ENCODE data around the gene PLCD4.

Gene PLCD4

DNA sequence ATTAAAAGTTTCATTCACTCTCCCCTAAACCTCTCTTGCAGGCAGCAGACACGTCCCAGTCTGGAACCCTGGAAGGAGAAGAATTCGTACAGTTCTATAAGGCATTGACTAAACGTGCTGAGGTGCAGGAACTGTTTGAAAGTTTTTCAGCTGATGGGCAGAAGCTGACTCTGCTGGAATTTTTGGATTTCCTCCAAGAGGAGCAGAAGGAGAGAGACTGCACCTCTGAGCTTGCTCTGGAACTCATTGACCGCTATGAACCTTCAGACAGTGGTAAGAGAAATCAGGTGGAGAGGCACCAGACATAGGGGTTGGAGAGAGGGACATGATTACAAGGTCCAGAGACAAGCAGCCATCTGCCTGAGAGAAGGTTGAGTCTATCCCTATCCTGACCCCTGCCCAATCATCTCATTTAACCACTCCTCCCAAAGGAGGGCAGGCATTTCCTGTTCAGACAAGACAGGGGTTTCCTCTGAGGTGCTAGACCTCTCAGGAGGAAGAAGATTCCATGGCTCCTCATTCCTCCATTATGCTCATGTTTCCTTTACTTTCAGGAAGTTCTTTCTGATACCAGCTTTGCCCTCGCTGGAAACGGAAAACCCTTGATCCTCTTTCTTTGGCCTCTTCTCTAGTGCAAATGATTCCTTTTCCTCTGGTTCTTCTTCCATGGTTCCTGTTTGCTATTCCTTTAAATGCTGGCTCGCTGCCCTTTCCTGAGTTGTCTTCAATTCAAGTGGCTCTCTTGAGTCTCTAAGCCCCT, 15.1 kb downstream of the PLCD4 start:
- no peak for DNase-seq

DNA sequence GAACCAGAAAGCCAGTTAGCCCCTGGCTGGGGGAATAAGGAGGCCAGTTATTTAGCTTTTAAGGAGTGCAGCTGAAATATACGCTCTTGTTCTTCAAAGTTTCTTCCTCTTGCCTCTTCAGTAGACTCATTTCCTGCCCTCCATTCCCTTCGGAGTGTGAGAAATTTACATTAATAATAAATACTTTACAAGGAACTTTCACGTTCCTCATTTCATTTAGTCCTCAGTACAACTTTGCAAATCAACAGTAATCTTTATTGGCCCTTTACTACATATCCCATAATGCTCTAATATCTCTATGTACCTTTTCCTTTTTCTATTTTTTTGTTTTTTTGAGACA, 15.6 kb downstream of the PLCD4 start:
- DNase-seq: no peak

DNA sequence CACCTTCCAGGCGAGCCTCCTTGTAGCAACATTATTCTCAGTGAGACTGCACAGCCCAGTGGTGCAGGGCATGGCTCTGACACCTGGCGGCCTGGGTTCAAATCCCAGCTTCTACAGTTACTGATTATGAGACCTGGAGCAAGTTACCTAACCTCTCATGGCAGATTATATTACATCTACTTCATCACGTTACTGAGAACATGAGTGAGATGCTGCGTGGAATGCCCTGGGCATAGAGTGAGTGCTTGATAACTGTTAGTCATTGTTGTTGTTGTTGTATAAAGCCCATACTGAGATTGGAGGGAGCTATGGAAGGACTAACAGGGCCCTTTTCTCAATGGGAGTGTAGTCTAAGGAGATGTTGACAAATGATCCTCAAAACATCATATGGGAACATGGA, 18.7 kb downstream of the PLCD4 start:
- no peak for DNase-seq

DNA sequence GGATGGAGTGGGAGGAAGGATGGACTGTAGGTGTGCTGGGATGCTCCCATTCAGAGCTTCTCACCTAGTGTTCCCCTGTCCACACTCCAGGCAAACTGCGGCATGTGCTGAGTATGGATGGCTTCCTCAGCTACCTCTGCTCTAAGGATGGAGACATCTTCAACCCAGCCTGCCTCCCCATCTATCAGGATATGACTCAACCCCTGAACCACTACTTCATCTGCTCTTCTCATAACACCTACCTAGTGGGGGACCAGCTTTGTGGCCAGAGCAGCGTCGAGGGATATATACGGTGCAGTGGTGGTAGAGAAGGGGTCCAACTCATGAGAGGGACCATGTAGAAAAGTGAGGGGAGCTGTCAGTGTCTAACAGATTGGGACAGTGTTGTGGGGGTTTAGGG, 20.2 kb downstream of the PLCD4 start:
- DNase-seq: no peak

DNA sequence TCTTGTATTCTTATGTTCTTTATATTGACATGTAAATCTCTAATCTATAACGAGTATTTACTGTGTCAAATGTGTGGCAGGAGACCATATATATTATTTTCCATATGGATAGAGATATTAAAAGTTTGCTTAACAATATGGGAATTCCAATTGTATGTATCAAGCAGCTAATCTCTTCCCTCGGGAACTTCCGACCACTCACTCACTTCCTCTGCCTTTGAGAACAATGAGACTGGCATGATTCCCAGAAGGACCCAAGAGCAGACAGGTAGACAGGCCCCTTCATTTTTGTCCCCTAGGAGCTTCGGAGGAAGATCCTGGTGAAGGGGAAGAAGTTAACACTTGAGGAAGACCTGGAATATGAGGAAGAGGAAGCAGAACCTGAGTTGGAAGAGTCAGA, 24.1 kb downstream of the PLCD4 start:
- DNase-seq: no peak

DNA sequence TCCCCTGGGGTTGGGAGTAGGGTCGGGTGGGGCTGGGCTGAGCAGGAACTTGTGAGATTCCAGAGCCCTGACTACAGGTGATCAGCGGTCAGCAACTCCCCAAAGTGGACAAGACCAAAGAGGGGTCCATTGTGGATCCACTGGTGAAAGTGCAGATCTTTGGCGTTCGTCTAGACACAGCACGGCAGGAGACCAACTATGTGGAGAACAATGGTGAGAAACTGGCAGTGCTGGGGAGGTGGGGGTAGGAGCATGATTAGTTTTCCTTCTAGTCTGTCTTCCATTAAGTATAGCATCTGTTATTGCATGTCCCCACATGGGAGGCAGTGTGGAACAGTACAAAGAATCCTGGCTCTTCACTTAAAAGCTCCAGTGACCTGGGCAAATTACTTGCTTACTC, 28.0 kb downstream of the PLCD4 start:
- no peak for DNase-seq

DNA sequence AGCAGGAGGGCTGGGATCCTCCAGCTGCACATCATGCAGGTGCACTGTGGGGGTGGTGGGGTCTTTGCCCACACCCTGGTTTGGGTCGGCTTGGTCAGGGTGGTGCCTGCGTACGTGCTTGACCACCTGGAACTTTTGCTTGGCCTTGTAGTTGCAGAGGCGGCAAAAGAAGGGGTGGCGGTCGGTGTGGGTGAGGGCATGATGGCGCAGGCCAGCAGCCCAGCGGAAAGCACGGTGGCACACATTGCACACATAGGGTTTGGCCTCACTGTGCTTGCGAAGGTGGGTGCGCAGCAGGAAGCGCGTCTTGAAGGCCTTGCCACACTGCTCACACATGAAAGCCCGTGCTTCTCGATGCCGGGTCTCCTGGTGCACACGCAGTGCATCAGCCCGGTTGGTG, 30.7 kb downstream of the PLCD4 start:
- no peak for DNase-seq

DNA sequence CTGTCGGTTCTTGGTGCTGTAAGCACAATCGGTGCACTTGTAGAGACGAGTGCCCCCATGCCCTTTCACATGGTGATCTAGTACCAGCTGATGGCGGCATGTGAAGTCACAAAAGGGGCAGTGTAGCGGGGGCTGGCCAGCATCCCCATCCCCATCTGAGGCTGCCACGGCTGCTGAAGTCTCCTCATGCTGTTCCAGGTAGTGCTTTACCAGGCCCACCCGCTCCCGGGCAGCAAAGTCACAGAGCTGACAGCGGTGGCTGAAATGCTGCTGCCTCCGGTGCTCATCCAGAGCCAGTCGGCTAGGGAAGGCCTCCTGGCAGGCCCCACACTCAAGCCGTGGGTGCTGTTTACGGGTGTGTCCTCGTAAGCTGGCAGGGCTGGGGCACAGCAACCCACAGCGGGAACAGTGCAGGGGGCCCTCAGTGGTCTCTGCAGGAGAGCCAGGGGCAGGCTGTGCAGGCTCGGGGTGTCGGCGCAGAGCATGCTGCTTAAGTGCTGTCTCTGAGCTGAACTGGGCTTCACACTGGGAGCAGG, 34.5 kb downstream of the PLCD4 start:
- no peak for DNase-seq

DNA sequence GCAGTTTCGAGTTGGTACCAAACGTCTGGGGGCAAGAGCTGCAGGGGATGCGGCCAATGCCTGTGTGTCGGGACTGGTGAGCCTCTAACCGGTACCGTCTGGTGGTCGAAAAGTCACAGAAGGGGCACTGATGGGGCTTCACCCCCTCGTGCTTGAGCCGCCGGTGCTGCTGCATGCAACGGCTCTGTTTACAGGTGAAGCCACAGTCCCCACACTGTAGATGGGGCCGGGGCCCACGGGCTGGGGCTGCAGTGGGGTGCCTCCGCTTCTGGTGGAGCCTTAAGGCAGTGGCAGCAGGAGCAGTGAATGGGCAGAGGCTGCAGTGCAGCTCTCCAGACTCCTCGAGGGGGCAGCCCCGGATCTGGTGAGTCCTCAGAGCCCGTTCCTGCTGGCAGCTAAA, 35.1 kb downstream of the PLCD4 start:
- no peak for DNase-seq

DNA sequence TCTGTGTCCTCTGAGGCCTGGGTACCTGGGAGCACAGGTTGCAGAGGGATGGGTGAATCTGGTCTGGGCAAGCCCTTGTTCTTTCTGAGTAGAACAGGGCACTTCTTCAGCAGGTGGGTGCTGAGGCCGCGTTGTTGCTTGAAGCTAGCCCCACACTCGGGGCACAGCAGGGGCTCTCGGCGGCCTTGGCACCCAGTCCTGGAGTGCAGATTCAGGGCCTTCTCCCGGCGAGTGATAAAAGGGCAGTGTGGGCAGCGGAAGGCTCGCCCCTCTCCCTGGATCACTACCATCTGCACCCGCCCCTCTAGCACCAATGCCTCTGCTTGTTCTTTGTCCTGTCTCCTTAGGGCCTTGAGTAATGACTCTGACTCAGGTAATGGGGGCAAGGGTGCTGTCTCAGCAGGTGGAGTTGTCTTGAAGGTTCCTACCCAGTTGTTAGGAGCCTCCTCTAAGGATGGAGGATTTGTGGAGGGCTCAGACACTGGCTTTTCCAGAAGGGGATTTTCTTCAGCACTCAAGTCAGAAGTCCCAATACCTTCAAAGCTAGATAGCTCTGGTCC, 36.1 kb downstream of the PLCD4 start:
- no peak for DNase-seq

DNA sequence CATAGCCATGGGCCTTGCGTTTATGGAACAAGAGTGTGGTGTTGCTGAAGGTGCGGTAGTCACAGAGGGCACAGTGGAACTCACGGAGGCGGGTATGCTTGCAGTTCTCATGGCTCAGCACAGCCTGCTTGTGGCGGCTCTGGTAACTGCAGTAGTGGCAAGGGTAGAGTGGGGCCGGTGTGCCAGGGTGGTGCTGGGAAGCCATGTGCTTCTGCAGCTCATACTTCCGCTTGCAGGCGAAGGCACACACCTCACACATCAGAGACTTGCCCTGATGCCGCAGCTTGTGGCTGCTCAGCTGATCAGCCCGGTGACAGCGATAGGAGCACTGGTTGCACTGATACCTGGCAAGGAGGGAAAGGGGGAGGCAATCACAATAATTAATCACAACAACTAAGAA, 37.0 kb downstream of the PLCD4 start:
- DNase-seq: no peak

DNA sequence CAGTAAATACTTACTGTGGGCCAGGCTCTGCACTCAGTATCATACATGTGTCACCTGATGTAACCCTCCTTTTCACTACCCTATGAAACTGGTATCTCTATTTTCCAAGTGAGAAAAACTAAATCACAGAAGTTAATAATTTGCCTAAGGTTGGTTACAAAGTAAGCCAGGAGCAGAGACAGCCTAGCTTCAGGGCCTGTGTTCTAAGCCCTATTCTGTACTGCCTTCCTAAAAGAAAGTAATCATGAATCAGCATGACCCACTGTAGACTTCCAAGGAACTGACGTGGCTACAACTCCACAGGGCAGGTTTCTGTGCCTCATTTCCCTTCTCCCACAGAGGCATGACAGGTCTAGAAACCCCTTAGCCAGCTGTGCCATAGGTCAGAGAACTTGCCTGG, 37.4 kb downstream of the PLCD4 start:
- no peak for DNase-seq

DNA sequence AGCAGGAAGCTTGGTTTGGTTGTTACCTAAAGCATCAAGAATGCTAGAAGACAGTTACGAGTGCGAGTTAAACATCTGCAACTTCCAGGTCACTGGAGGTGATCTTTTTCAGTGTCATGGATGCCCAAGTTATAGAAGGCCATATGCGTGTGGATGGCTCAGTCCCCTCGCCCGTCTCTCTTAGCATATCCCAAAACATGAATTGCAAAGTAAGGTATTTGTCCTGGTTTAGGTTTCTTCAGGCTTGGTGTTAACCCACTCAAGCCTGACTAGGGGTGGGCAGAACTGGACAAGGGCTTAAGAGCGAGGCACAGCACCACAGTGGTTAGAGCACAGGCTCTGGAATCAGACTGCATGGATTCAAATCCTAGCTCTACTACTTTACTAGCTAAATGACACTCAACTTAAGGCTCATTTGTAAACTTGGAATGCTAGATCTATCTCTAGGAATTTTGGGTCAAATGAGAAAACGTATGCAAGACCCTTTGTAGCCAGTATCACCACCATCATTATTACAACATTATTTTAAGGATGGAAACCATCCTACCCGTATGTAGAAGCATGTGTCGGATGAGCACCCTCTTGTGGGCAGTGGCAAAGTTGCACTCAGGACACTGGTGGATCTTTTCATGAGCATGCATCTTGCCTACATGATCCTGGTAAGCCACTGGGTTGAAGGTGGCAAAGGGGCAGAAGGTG, 40.5 kb downstream of the PLCD4 start:
- DNase-seq: peak; percentile 46

DNA sequence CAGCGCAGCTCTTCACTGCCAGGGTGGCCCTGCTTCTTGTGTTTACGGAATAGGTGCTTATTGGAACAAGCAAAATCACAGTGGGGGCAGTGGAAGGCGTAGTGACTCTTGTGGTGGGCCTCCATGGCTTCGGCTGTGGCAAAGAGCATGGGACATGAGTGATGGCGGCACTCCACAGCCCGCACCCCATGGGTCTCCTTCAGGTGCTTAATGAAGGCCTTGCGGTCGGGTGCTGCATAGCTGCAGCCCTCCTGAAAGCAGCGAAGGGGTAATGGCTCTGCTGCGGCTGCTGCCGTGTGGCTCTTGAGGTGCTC, 41.0 kb downstream of the PLCD4 start:
- no peak for DNase-seq

DNA sequence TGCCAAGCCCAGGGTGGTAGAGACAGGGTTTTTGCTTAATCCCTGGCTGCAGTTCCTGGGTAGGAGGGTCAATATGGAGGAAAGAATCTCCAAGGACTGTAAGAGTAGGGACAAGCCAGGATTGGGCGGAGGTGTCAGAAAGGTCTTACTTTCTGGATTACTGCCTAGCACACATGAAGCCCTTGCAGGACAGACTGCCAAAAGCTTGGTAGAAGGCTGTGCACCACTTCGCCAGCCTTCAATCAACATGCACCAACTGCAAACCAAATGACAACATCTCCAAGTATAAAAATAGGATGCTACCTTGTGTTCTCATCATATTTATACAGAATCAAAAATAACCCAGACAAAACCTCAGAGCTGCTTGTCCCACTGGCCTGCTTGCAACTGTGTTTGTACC, 48.1 kb downstream of the PLCD4 start:
- no peak for DNase-seq

DNA sequence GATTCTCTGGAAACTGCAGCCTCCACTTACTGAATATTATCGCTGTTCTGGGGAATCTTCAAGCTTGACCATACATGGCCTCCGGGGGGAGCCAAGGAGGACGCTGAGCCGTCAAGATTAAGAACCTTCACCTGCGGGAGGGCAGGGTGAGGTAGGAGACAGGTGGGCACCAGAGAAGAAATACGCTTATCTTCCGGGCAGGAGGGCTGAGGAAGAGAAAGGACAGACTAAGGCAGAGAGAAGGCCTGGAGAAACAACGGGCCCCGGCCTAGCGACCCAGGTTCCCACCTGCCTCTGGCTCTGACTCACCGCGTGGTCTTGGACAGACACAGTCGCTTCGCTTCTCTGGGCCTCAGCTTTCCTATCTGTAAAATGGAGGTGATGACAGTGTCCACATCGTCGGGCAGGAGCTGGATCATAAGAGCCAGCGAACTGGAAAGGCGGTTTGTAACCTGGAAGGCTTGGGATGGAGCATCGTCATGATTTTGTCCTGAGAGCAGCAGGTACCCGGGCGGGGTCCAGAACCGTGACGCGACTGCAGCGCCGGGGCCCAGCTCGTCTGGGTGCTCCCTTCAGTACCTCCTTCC, 51.1 kb downstream of the PLCD4 start:
- DNase-seq: no peak

DNA sequence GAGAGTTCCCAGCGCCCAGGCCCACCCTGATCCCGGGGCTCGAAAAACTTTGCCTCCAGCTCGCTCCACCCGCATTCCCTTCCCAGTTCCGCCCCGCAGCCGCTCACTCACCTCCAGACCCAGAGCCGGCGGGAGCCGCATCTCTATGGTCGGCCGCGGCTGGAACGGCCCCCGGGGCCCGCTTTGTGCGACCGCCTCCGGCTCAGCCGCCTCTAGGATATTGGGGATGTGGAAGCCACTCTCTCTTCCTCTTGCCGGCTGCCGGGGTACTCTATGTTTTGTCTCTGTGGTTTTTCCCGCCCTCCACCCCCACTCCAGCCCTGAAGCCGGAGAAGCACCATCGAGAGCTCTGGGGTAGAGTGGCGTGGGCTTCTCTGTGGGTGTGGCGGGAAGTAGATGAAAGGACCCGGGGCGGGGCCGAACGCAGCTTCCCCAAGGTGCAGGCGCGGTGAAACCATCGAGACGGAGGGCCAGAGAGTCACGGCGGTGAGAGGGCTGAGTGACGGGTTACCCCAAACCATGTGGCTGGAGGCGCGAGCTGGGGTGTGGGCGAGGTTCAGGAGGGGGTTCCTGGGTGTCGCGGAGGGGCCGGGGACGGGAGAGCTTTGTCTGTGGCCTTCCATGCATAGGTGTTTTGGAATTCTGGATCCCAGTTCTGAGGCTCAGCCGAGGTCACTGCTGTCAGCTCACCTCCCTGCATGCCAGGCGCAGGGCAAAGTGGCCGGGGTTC, 51.7 kb downstream of the PLCD4 start, which contains the start of the genes BCS1L and ZNF142:
Gene BCS1L (plus strand): TSS at position 426 of the 730 bp plus-strand sequence. CDS start 1,305 bp downstream, outside the sequence.
Gene ZNF142 (minus strand): TSS at position 366 of the 730 bp plus-strand sequence. CDS start 3,194 bp downstream, outside the sequence.
- DNase-seq: peak; percentile 91

DNA sequence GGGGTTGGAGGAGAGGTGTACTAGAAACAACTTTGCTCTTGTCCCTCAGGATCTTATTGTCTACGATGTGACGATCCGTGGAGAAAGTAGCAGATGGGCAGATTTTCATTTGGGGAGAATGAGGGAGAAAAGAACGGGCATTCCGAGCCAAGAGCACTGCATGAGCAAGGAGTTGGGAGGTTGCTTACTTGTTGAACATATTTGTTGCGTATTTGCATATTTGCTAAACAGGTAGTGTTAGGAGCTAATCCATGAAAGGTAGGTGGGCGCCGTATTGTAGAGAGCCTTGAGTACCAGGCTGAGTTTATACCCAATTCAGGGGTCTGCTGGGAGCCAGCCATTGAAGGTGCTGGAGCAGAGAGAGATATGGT, 52.3 kb downstream of the PLCD4 start:
- DNase-seq: no peak

DNA sequence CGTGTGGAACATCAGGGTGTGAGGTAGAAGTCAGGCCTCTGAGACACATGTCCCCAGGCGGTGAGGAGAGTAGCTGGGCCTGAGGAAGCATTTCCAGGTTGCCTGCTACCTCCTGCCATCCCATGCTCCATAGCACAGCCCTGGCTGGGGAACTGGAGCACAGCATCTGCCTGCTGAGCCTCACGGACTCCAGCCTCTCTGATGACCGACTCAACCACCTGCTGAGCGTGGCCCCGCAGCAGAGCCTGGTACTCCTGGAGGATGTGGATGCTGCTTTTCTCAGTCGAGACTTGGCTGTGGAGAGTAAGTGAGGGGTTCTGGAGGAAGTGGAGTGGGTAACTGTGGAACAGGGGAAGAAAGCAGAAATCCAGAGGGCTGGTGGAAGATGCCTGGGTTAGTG, 54.7 kb downstream of the PLCD4 start:
- DNase-seq: no peak

DNA sequence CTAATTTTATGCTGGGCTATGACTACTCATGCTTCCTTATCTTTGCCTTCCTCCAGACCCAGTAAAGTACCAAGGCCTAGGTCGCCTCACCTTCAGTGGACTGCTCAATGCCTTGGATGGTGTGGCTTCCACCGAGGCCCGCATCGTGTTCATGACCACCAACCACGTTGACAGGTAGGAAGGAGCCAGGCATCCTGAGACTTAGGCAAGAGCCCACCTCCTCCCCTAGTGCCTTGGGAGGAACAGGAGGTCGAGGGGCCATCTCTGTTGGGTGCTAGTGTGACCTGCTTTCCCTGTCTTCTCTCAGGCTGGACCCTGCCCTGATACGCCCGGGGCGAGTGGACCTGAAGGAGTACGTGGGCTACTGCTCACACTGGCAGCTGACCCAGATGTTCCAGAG, 55.1 kb downstream of the PLCD4 start:
- DNase-seq: no peak

DNA sequence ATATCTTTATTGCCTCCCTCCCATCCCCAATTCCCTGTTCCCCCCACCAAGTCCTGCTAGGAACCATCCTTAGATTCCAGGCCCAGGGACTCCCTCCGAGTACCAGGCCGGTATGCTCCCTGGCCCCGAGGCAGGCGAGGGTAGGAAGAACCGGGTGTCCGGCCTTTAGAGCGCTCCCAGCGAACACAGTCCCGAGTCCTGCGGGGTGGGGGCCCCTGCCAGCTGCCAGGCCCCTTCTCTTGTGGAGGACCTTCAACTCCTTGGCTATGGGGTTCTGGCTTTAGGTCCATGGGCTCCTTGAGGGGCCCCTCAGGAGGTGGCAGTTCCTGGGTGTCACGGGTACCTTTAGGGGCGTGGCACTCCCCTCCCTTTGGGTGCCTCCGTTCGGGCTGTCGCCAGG, 56.2 kb downstream of the PLCD4 start:
- DNase-seq: no peak

DNA sequence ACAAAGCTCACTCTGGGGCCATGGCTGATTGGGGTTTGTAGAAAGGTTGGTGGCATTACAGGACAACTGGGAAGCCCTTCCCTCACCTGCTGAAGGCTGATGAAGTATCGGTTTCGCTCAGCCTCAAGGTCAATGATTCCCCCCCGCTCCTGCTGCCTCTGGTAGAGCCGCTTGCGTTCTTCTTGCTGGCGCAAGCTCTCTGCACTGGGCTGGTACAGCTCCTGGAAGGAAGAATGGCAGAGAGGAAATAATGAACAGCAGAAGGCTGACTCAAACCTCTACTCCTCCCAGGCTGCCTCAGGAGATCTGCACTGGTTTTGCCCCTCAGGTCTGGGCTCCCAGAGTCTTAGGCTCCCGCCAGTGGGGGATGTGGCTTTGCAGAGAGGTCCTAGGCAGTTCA, 57.0 kb downstream of the PLCD4 start:
- DNase-seq: no peak

DNA sequence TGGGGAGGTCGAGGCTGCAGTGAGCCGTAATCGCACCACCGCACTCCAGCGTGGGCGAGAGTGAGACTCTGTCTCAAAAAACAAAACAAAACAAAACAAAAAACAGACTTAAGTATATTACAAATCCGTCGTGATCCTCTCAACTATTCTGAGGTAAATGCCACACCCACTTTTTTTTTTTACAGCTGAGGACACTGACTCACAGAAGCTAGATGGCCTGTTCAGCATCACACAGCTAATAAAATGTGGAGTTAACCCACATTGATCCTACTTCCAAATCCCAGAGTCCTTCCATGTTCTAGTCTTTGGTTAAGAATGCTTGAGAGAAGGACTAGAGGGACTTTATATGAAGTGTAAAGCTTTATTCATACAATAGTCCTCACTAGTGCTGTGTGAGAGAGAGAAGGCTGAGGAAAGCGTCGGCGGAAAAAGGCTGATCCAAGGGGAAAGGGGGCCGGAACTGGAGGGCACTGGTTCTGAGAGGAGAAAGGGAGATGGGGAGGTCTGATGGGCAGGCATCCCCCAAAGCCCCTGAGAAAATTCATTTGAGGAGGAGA, 63.5 kb downstream of the PLCD4 start:
- no peak for DNase-seq

All from midbrain (tissue), 1 donor.